Activated B cell treated with CpG ODN at 0.5 μM for 24 hours (primary cell): Measurements from ENCODE around the gene CSNK1D. TPM values are rescaled to one million over a fixed set of nuclear protein-coding genes. Genes with fewer than 3 reads are reported as not detected.

Source experiments
- ATAC-seq: fragments of 200-7000 bp; cut with Tn5 transposase; one replicate; pipeline ENCODE4 v1.10.0; 2021; ENCODE audit warnings: low read depth, mild to moderate bottlenecking, moderate library complexity
- CTCF ChIA-PET: fragments of 350-600 bp; sonication (Branson Sonifier 250); formaldehyde crosslinking; loops from one replicate; lab custom pipeline; 2021; ENCODE audit warnings: antibody characterized with exemption; lab: Charles Lee
- POLR2A ChIA-PET: fragments of 350-600 bp; sonication (Branson Sonifier 250); formaldehyde crosslinking; loops from one replicate; lab custom pipeline; 2021; ENCODE audit warnings: antibody characterized with exemption; lab: Charles Lee
- DNase-seq: peaks from one replicate; pipeline ENCODE4 v3.0.0; 2022
- H3K27ac Mint-ChIP-seq: one replicate; pipeline ENCODE4 v1.8.0; 2020; ENCODE audit warnings: mixed read lengths
- H3K27me3 Mint-ChIP-seq: one replicate; pipeline ENCODE4 v1.8.0; 2021; ENCODE audit warnings: mixed read lengths
- H3K36me3 Mint-ChIP-seq: one replicate; pipeline ENCODE4 v1.8.0; 2021; ENCODE audit warnings: low read depth, mixed read lengths
- H3K4me1 Mint-ChIP-seq: one replicate; pipeline ENCODE4 v1.8.0; 2021; ENCODE audit warnings: mixed read lengths
- H3K4me3 Mint-ChIP-seq: one replicate; pipeline ENCODE4 v1.8.0; 2020; ENCODE audit warnings: mild to moderate bottlenecking, mixed read lengths
- H3K9me3 Mint-ChIP-seq: one replicate; pipeline ENCODE4 v1.8.0; 2020; ENCODE audit warnings: mixed read lengths
- intact Hi-C: fragments of 100-400 bp; cut with micrococcal nuclease; formaldehyde crosslinking; loops from one replicate; pipeline ENCODE4 v1.15.1; 2024
- total RNA-seq: library from RNA; stranded (reverse); gene quantifications from 2 replicates; pipeline ENCODE4 v1.2.3, GENCODE V29; 2022
- TF ChIP-seq, protein P1 (sequence below): fragments of 200-600 bp; IDR thresholded peaks from one replicate; pipeline ENCODE4 v1.8.0; 2022; ENCODE audit warnings: antibody characterized with exemption, mild to moderate bottlenecking

CSNK1D gene
- total RNA-seq, 1 donor from 2014 or later = 170 TPM

DNA sequence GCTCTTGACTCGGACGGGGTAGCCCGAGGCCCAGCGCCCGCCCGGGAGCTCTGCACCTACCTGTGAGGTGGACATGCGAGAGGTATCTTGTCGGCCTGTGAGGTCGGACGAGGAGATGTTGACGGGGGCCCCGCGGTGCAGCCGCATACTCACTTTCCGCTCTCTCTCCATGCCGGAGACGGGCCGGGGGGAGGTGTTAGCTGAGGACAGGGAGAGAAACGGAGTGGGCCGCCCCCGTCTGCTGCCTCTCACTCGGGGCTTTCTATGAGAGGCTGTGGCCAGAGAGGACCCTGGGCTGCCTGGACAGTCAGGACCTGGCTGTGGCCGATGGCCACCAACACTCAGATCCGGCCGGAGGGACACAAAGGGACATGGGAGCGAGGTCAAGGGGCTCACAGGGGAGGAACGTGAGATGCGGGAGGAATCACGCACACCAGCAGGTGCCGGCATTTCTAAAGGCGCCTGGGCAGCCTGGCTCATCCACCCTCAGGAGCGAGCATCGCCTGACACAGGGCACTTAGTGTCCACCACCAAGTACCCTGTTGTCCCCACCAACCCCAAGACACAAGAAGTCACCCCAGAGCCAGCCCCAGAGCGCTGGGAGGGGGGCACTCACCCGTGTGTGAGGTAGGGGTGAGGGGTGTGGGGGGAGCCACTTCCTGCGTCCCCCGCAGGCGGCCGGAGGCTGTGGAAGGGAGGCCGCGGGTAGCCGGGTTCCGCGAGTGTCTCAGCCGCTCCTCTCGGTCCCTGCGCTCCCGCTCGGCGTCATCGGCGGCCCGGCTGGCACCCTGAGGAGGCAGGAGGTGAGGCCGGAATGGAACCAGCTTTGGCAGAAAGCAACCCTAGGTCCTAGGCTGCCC, 24.5 kb downstream of the CSNK1D start:
- no peaks in the 10 kb centered on the region for H3K27me3 Mint-ChIP-seq
- peaks cover 86% of the 10 kb centered on the region for H3K36me3 Mint-ChIP-seq
- CTCF ChIA-PET = no interaction called here
- intact Hi-C loops = no loop called here
- H3K9me3 Mint-ChIP-seq = no peaks in the 10 kb centered on the region
- H3K27ac Mint-ChIP-seq = no peak overlapping the region
- DNase-seq = no peak
- POLR2A ChIA-PET = no interaction called here
- H3K4me3 Mint-ChIP-seq = no peak overlapping the region
- peaks cover 13% of the 10 kb centered on the region for H3K4me1 Mint-ChIP-seq
- ATAC-seq = no peak
- TF ChIP-seq, protein P1, sequence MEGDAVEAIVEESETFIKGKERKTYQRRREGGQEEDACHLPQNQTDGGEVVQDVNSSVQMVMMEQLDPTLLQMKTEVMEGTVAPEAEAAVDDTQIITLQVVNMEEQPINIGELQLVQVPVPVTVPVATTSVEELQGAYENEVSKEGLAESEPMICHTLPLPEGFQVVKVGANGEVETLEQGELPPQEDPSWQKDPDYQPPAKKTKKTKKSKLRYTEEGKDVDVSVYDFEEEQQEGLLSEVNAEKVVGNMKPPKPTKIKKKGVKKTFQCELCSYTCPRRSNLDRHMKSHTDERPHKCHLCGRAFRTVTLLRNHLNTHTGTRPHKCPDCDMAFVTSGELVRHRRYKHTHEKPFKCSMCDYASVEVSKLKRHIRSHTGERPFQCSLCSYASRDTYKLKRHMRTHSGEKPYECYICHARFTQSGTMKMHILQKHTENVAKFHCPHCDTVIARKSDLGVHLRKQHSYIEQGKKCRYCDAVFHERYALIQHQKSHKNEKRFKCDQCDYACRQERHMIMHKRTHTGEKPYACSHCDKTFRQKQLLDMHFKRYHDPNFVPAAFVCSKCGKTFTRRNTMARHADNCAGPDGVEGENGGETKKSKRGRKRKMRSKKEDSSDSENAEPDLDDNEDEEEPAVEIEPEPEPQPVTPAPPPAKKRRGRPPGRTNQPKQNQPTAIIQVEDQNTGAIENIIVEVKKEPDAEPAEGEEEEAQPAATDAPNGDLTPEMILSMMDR = no peak

DNA sequence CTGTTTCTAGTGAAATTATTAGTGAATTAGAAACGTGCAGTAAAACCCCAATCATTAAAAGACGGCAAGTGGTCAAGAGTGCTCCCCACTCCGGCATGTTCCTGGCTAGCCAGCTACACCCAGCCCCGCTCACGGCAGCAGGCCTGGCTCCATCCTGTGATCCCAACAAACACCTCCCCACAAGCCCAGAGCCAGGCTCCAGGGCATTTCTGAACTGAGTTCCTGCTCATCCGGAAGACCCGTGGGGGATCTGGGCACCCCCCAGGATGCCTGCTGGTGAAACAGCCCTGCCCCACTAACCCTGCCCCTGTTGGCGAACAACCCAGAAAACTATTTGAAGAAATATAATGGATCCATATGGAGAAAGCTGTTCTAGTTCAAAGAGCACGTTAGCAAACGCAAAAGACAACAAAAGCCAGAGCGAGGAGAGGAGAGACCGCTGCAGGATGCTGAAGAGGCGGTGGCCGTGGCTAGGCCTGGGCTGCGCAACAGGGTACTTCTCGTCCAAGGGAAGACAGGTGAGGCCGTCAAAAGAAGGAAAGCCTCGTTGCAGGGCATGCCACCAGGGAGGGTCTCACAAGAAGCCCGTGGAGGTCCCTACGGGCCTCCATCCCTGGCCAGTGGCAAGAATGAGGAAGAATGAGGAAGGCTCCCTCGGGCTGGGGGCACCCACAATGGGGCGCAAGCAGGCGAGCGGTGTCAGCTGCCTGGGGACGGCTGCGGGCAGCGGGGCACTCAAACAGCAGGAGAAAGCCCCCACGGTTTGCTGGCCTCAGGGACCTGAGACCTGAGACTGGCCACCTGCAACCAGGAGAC, 25.4 kb downstream of the CSNK1D start:
- CTCF ChIA-PET = no interaction called here

DNA sequence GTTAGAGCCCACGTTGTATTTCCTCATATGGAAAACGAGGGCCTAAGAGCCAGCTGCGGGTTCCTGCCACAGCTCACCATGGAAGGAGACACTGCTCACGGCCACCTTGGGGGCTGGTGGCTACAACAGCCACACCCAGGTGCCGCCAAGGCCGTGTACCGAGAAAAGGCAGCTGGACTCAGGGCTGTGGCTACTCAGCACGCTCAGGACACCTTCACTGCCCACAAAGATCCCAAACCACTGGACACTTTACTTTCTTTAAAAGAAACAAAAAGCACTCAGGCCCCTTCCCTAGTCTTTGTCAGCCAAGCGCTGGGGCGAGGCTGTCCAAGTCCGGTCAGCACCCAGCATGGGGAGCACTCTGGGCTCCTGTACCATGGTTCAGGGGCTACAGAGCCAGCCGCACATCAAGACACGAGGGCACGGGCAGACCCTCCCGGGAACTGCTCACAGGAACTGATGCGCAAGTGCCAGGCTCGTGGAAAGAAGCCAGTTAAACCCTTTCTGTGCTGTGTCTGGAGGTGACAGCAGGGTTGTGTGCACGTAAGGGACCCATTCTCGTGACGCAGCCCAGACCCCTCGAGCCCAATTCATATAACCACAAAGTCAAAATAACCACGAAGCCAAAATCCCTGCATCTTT, 26.2 kb downstream of the CSNK1D start:
- no peaks in the 10 kb centered on the region for H3K9me3 Mint-ChIP-seq
- no peak overlapping the region for H3K4me3 Mint-ChIP-seq
- H3K4me1 Mint-ChIP-seq = peaks cover 13% of the 10 kb centered on the region
- ATAC-seq (no peak), DNase-seq (no peak)
- ChIA-PET CTCF (no interaction called here), POLR2A (interaction anchor here (1.3 to 1.5 kb wide), 3 partner anchors 8 to 74 kb away, joined by 3 to 4 read pairs (median 4); no protein-coding TSS in a partner anchor)
- H3K27me3 Mint-ChIP-seq = no peaks in the 10 kb centered on the region
- intact Hi-C loops = no loop called here
- TF ChIP-seq, protein P1 = no peak
- H3K36me3 Mint-ChIP-seq = peaks cover 89% of the 10 kb centered on the region
- peak overlapping the region; percentile 59 for H3K27ac Mint-ChIP-seq

More for the DNA sequence above, 25.4 kb downstream of the CSNK1D start:
- H3K27ac Mint-ChIP-seq = no peak overlapping the region
- H3K4me1 Mint-ChIP-seq = peaks cover 13% of the 10 kb centered on the region
- DNase-seq (no peak), ATAC-seq (no peak)
- H3K27me3 Mint-ChIP-seq = no peaks in the 10 kb centered on the region
- H3K9me3 Mint-ChIP-seq = no peaks in the 10 kb centered on the region
- no peak overlapping the region for H3K4me3 Mint-ChIP-seq
- POLR2A ChIA-PET = interaction anchor here (1.3 kb wide), 1 partner anchor 73 kb away, joined by 4 read pairs; no protein-coding TSS in a partner anchor
- H3K36me3 Mint-ChIP-seq = peaks cover 91% of the 10 kb centered on the region
- TF ChIP-seq, protein P1 = no peak
- intact Hi-C loops = no loop called here

DNA sequence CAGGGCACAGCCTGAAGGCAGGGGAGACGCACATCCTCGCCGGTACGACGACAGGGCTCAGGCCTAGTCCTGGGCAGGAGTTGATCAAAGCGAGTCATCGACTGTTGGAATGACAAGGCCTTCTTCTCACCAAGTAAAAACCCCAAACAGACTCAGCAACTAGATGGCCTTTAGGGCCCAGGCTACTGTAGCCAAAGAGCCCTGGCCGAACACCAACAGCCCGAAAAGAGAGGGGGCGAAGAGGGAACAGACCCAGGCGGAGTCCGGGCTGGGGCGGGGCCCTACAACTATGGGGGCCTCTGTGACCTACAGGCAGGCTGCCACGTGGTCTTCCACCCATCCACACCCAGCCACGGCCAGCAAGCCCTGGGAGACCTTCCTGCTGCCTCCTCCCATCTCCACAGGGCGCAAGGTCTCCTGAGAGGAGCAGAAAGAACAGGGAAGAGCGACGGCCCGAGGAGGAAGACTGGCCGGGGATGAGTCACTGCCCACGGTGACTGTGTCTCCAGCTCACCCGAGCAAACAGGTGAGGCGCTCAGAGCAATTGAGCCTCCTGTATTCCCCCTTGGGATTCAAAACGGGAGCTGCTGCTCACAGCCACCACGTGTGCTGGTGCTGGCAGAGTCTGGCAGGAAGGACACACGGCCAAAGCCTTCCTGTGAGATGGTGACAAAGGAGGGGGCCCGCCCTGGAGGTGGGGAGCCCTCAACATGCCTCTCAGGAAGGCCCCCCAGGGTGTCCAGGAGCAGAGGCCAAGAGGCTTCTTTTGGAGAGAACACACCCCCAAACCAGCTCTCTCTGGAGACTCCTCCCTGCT, 26.9 kb downstream of the CSNK1D start:
- TF ChIP-seq, protein P1 = no peak
- H3K36me3 Mint-ChIP-seq = peaks cover 83% of the 10 kb centered on the region
- ChIA-PET CTCF (no interaction called here), POLR2A (interaction anchor here (0.5 to 1.5 kb wide), 4 partner anchors 9 to 75 kb away, joined by 3 to 4 read pairs (median 4); no protein-coding TSS in a partner anchor)
- H3K27ac Mint-ChIP-seq = peak overlapping the region; percentile 59
- intact Hi-C loops = no loop called here
- no peaks in the 10 kb centered on the region for H3K27me3 Mint-ChIP-seq
- no peak overlapping the region for H3K4me3 Mint-ChIP-seq
- H3K9me3 Mint-ChIP-seq = no peaks in the 10 kb centered on the region
- H3K4me1 Mint-ChIP-seq = peaks cover 15% of the 10 kb centered on the region
- ATAC-seq (peak; percentile 72), DNase-seq (no peak)
